GM18508 (cell line): Measurements from ENCODE around the gene ARHGEF26.

ENCODE experiments used
- ATAC-seq: cut with Tn5 transposase; IDR thresholded peaks from one replicate; pipeline ENCODE4 v1.9.1; 2021; ENCODE audit warnings: moderate number of reproducible peaks; ENCODE audit not compliant: insufficient read depth, unreplicated experiment

ARHGEF26 gene

GRCh38 chr3:154193000-154193615 lies 71.9 kb downstream of the ARHGEF26 start:
- no peak for ATAC-seq

DNA sequence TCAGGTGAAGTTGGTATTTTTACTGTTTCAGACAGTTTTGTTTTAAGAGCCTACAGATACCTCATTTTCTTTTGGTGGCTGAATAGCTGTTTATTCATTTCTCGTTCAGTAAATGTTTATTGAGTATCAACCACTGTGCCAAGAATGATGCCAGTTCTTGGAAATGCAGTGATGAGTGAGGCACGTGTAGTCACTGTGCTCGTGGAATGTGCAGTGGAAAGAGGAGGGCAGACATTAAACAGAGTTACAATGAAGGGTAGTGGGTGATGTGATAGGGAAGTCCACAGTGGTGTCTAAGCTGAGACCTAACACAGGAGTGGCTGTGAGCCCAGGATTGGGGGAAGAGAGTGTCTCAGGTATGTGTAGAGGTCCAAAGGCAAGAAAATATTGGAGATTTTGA lies 73.7 kb downstream of the ARHGEF26 start:
- ATAC-seq: no peak

DNA sequence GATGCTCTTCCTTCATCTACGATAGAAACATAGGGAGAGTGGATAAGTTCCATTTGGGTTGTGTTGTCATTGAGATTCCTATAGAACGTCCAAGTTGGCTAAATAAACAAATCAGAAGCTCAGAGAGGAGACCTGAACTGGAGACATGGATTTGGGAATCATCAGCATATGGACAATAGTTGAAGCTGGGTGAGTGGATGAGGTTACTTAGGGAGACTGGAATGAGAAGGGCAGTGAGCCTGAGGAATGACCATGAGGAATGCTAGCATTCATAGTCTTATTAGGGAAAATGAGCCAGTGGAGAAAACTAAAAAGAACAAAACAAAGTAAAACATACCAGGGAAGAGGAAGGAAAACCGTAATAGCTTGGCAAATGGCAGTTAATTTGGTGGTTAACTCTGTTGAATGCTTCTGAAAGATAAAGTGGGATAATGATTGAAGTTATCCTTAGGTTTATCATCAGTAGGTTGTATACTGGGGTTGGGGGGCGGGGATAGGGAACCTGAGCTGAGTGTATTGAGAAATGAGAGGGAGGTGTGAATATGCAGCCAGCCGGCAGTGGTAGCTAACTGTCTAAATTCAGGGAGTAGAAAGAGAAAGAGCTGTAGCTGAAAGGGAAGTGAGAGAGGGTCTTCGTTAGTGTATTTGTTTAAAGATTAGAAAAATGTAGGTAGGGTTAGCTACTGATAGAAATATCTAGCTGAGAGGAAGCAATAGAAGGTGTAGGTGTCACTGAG lies 74.6 kb downstream of the ARHGEF26 start:
- ATAC-seq: no peak

- ATAC-seq: no peak
These were observed 76.6 kb downstream of the ARHGEF26 start for GRCh38 chr3:154197751-154198150.

DNA sequence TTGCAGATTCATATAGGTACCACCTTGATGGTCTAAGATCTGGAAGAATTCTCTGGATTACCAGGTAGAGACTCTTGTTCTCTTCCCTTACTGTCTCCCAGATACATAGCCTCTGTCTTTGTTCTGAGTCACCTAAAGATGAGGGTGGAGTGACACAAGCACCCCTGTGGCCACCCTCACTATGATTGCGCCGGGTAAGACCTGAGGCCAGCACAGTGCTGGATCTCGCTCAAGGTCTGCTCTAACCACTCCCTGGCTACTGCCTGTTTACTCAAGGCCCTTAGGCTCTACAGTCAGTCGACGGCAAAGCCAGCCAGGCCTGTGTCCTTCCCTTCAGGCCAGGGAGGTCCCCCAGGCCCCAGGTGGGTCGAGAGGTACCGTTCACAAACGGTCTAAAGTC lies 88.3 kb downstream of the ARHGEF26 start:
- ATAC-seq: no peak

DNA sequence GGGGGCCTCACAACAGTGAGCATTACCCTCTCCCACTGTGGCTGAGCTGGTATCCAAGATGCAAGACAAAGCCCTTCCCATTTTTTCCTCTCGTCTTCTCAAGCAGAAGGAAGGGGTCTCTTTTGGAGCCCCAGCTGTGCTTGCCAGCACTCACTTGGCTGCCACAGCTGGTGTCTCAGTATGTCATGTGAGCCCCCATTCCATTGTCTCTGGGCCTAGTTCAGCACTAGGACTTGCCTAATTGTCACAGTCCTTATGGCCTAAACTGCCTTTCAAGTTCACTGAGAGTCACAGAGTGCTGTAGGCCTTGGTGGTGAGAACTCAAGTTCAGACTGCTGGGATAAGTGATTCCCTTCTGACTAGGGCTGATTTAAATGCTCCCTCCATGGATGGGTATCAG lies 89.8 kb downstream of the ARHGEF26 start:
- ATAC-seq: no peak

DNA sequence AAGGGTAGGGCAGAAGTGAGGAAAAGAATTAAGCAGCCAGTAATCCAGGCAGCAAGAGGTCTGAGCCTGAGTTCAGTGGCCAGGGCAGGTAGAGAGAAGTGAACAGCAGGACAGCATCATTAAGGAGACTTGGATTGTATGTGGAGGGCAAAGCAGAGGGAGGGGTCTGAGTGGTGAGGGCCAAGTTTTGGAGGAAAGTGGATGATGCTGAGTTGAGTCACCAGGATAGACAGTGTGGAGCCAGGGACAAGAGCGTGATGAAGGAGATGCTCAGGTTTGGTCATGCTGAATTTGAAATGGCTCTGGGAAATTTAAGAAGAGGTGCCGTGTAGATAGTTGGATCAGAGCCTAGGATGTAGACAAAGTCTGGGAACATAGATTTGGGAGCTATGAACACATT lies 93.1 kb downstream of the ARHGEF26 start:
- ATAC-seq: no peak

DNA sequence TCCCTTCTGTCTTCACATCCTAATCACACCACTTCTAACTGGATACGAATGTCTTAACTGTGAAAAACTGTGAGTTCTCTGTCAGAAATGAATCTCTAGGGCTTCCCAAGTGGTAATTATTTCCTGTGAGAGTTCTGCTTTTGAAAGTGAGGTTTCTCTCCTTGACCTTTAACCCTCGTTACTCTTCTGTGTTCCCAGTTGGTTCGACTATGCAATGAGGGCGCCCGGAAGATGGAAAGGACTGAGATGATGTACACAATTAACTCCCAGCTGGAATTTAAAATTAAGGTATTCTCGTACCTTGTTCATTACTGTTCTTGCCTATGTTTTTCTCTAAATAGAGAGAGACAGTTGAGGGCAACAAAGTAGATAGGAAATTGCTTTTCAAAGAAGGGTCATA lies 96.5 kb downstream of the ARHGEF26 start:
- no peak for ATAC-seq

DNA sequence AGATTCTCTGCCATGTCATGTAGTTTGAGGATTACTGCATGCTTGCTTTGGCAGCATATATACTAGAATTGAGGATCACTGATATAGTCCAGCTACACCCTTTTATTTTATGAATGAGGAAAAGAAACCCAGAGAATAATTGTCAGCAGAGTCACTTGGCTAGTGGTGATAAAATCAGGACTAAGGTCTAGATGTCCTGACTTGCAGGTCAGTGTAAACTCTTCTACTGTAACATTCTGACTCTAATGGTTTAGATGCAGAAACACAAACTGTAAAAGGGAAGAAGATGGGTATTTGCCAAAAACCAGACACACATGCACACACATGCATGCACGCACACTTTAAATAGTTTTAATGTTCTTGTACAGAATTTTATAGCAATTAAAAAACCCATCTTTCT lies 97.5 kb downstream of the ARHGEF26 start:
- ATAC-seq: no peak

- no peak for ATAC-seq
These were observed 99.3 kb downstream of the ARHGEF26 start for GRCh38 chr3:154220462-154220861.

DNA sequence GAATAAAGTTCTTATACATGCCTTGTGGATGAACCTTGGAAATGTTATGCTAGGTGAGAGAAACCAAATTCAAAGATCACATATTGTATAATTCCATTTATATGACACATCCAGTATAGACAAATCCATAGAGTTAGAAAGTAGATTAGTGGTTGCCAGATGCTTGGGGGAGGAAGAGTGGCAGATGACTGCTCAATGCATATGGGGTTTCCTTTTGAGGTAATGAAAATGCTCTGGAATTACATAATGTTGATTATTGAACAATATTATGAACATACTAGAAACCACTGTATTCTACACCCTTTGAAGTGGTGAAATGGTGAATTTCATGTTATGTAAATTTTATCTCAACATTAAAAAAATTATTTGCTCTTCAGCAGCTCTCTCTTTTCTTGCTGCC lies 102.3 kb downstream of the ARHGEF26 start:
- no peak for ATAC-seq

- no peak for ATAC-seq
These were observed 103.2 kb downstream of the ARHGEF26 start for GRCh38 chr3:154224366-154224765.

DNA sequence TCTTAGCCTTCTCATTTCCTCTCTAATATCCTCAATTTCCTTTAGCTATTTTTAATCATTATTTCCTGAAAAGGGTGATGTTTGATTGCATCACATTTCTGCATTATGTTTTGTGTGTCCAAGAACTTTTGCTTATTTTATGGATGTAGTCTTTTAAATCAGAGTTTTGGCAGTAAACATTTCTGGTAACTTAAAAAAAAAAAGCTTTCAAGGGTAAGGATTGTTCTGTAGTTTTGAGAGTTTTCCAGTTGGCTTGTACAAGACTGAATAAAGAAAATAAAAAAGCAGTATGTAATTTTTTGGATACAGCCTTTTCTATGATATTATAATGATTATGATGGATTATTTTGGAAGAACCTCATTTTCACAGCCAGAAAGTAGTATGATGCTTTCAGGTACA lies 103.7 kb downstream of the ARHGEF26 start:
- ATAC-seq: no peak

GRCh38 chr3:154225536-154225935 lies 104.3 kb downstream of the ARHGEF26 start:
- no peak for ATAC-seq

DNA sequence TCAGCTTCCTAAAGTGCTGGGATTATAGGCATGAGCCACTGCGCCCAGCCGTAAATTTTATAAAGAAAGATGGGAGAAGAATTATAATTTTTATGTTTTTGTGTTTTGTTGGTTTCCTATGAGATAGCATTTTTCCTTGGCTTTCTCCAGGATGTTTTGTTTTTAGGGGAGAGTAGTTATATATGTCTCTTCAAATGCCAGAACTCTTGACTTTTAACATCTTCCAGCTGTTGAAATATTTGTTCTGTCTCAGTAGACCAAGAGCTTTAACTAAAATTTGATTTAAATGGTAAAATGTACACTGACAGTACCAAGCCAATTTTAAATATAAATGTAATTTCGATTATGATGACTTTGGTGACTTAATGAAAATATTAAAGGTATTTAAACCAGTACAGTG lies 106.3 kb downstream of the ARHGEF26 start:
- no peak for ATAC-seq

DNA sequence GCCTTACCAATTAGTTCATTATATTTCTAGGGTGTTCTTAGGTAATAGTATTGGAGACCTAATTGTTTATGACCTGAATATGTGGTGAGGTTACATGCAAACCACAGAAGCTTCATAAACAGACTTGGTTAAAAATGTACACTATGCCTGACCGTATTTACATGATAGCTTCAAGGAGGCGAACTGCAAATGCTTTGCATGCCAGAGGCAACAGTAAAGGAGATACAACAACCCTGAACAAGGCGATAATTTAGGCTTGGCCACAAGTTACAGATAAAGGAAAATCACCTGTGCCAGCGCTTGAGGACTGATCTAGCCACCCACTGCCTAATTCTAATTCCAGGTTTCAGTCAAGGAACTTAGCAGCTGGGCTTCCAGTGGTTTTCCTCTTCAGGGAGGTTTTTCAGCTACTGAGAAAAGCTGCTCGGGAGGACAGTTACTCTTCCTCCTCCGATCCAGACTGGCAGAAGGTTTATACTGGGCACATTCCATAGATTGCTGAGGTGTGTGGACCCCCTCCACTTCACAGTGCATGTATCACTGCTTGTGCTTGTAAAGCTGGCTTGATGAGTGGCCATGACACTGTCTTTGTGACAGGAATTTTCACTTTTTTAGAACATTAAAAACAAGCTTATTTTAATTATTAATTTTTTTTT lies 107.5 kb downstream of the ARHGEF26 start:
- ATAC-seq: no peak

DNA sequence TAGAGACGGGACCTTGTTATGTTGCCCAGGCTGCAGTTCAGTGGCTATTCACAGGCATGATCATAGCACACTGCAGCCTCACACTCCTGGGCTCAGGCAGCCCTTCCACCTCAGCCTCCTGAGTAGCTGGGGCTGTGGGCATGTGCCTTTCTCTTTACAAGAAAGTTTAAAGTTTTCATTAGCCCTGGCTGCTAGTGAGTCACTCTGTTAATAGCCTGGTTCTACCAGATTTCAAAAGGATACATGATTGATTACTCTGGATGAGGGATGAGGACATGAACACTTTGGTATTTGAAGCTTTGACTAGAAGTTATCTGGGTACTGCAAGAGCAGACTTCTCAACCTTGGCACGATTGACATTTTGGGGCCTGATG lies 108.0 kb downstream of the ARHGEF26 start:
- no peak for ATAC-seq

GRCh38 chr3:154235330-154235729 lies 114.1 kb downstream of the ARHGEF26 start:
- ATAC-seq: no peak

DNA sequence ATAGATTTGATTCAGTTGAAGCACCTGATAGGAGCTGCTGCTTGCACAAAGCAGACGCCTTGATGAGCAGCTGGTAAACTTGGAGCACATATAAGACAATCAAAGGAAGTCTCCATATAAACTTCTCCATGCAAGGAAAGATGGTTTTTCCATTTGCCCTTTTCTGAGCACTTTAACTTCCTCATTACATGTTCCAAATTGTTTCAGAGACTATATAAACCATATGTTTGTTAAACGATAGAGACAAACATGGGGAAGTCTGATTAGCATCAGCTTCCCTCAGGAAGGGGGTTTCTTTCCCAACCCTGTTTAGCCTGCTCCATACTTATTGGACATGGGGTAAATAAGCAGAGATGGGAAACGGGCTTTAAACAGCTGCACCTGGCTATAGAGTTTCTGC lies 115.1 kb downstream of the ARHGEF26 start:
- ATAC-seq: no peak

DNA sequence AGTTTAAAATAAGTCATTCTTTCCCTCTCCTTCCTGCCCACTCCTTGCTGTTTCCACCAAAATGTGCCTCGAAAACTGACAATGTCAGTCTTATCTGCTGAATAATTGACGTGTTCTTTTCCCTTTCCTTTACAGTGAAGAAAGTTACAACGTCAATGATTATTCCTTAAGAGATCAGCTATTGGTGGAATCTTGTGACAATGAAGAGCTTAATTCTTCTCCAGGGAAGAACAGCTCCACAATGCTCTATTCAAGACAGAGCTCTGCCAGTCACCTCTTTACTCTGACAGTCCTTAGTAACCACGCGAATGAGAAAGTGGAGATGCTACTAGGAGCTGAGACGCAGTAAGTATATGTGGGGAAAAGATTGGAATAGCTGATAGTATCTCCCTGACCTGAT lies 119.0 kb downstream of the ARHGEF26 start:
- ATAC-seq: no peak

GRCh38 chr3:154241496-154241895 lies 120.3 kb downstream of the ARHGEF26 start:
- ATAC-seq: no peak

GRCh38 chr3:154242766-154243165 lies 121.6 kb downstream of the ARHGEF26 start:
- no peak for ATAC-seq
